Stimulated activated CD4-positive, alpha-beta T cell treated with anti-CD3 and anti-CD28 coated beads, TNF-alpha, amount 100 ng/mL, for 48 hours (primary cell): ENCODE measurements around the gene CCDC74B.
"Not testable (repeated sequence)": the region's sequence is repeated elsewhere in the genome, so short reads cannot be mapped to it uniquely, and the experiment has no call there.

Experiments
- DNase-seq, 3 donors: peaks; one replicate each; pipeline ENCODE4 v3.0.0-alpha.2; 2020; ENCODE audit warnings: low read depth in 3 of 3

Gene CCDC74B

DNA sequence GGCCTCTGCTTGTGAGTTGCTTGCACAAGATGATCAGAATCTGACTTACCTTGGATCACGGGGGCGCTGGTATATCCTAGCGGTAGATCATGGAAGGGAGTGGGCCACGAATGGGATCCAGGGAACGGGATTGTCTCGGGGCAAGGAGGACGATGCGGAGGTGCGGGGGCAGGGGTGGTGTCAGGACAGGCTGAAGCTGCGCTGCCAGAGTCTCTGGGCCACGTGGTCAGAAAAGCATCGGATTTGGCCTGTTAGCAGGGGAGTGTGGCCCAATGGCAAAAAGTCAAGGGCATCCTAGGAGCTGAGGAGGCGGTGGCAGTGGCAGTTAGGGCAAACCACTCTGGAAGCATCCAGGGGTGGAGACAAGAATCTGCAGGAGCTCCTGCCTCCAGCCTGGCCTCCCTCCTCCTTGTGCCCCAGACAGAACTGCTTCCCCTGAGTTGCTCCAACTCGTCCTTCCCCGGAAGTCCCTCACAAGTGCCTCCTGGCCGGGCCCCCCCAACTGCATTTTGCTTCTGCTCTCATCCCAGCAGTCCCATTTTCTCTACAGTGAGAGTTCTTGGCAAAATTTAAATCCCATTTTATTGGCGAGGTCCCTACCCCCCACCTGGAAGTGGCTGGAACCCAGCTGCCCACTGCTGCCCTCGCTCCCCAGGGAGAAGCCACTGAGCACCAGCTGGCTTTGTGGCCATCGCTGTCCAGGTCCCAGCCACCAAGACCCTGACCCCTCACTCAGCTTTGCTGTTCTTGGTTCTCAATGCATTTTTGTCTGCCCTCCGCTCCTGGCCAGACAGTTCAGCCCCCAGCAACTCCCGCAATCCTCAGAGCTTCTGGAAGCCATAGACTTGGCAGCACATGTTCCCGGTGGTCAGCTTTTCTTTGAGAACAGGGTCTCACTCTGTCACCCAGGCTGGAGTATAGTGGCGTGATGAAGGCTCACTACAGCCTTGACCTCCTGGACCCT is 5.6 kb upstream of the CCDC74B start:
- DNase-seq = no peak

DNA sequence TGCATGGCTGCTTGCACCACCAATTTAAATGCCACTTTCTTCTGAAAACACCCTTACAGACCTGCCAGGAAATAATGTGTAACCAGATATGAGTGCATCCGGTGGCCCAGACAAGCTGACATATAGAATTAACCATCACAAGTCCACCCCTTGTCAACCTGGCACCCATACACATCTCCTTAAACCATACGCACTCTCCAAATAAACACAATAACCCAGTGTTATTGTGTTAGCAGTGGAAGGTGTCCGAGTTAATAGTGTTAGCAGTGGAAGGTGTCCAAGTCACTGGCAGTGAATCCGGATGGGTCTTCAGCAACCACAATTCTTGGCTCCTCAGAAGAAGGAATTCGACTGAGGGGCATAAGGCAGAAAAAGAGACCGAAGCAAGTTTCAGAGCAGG is 3.6 kb upstream of the CCDC74B start:
- not testable (repeated sequence) for DNase-seq

DNA sequence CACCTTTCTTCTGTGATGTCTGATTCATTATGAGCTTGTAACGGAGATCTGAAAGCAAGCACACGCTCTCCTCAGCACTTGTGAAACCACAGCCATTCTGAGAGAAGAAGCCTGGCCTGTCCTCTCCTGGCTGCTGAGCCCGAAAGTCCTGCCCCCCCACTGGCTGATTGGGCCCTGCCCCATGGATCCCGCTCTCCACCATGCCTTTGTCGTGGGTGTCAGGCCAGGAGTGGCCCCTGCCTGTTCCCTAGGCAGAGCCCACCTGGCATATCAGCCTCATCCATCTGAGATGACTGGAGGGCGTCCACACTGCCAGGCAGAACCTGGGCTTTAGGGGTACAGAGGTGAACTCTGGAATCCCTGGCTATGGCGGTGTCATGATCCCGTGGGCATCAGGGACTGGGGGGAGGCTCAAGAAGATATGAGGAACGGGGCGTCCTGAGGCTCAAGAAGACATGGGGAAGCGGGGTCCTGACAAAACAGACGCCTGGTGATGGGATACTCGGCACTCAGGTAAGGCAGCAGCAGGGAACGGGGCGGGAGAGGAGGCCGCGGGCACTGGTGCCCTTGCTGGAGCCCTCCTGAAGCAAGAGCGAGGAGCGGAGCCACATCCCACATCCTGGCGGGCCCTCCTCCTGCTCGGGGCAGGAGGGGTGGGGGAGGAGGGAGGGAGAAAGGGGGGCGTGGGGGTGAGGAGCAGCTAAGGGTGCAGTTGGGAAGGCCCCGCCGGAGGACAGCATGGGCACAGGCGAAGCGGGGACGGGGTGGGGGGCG is 1.5 kb downstream of the CCDC74B start:
- DNase-seq = not testable (repeated sequence)

DNA sequence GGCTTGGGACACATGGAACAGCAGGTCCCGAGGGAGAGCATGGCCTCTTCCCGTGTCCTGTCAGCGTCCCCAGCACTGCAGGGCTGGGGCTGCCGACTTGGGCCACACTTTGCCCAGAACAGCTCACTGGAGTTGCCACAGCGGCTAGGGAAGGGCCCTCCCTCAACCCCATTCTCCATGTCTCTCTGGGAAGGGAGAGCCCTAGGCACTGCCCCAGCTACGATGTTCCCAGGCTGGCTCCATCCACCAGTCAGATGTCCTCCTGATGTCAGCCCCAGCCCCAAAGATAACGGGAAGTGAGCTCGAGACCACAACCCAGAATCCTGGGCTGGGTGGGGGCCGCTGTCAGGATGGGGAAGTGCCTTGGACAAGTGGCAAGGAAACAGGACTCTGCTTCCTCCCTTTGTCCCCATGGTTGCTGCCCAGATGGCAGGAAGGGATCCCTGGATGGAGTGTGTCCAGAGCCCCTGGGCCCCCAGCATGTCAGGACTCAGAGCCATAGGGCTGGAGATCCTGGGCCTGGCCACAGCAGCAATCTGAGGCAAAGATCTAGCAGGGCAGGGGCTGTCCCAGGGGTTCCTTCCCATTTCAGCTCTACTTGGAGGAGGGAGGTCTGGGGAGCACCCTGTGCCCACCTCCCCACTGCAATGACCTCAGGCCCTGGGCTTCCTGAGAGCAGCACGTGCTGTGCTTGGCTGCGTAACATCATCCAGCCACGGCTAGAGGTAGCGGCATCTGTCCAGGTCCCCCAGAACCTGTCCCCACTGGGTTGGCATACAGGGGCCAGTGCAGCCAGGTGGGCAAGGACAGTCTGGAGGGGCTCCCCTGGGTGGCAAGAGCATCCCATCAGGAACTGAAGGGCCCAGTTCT is 2.3 kb downstream of the CCDC74B start:
- DNase-seq = not testable (repeated sequence)

DNA sequence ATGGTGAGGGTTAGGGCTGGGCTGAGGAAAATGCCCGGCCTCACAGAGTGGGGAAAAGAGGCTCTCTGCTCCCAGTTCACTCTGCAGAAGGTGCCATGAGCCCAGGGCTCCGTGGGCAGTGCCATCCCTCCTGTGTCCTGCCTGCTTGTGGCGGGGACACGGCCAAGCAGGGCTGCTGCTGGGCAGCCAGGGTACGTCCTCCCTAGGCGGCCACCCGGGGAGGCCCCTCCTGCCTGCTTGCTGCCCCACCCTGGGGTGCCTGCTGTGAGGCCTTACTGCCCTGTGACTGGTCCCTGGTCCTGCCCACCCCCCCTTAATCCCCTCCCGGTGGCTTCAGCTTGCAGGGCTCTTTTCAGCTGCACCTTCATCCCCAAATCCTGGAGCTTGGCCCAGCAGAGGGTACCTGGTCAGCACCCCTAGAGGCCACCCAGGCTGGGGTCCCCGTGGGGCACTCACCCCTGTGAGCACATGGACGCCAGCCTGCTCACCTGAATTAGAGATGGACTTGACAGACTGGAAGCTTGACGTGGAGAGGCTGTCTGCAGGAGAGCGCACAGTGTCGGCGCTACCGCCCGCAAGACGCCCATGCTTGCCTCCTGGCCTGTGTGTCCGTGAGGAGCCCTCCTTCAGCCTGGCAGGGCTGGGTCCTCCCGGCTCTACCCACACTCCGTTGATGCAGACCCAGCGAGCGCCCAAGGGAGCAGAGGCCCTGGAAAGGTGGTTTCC is 3.1 kb downstream of the CCDC74B start:
- not testable (repeated sequence) for DNase-seq

DNA sequence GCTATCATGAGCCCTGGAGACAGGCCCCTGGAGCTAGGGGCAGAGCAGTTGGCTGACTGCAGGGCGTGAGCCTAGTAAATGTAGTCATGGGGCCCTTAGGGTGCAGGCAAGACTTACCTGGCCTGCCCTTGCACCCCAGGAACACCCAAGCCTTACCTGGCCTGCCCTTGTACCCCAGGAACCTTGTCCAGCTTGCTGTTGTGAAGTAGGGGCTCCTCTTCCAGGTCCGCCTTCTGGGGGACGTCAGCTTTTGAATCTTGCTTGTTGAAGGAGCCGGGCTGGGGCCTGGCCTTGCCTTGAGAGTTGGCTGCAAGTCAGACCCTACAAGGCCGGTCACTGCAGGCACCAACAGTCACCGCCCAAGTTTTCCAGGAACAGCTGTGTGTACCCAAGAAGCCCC is 3.9 kb downstream of the CCDC74B start:
- DNase-seq = not testable (repeated sequence)

DNA sequence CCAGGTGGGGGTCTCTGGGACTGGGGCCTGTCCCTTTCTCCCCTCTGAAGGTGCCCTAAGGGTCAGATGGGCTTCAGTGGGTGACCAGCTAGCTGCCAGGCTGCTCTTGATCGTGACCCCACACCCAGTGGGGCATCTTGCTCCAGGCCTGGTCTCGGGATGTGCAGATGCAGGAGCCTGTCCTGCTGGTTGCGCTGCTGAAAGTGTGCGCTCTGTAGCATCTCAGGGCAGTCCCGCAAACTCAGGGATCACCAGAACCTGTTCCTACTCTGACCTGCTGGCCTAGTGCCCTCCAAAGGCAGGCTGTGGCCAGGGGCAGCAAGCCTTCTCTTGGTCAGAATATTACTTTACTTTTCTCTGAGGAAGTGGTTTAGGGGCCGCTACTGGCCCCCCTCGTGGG is 4.4 kb downstream of the CCDC74B start:
- DNase-seq = not testable (repeated sequence)

DNA sequence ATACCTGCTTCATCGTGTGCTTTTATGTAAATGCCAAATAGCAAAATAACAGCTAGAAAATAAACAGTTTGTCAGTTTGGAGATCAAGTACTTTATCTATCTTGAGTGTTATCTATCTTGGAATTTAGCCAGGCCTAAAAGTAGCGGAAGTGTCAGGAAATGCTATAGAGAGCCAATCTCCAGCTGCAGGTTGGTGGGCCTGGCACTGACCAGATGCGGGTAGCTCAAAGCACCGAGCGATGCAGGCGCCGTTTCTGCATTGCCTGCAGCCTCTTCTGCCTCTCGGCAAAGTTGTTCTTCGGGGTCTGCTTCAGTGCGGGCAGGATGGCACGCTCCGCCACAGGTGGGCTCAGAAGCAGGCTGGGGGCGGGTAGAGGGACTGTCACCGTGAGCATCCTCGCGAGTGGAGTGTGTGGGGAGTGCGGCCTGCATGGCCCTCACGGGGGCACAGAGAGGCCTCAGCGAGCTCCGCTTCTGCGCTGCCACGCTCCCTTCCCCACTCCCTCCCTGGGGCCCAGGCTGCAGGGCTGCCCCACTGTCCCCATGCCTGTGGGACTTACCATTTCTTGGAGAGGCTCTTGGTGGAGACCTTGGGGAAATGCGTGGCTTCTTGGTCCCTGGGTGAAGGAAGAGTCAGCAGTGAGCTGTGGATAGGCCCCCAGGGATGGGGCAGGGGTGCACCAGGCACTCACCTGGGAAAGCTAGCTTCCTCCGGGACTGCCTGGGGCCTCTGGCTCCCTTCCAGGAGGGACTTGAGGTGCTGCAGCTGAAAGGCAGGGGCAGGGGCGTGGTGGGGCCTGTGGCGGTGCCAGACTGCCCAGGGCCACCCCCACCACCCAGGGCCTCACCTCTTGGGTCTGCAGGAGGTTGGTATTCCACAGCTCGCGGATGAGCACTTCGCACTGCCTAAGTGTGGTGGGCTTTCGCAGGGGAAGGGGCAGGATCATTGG is 5.3 kb downstream of the CCDC74B start:
- DNase-seq = not testable (repeated sequence)

DNA sequence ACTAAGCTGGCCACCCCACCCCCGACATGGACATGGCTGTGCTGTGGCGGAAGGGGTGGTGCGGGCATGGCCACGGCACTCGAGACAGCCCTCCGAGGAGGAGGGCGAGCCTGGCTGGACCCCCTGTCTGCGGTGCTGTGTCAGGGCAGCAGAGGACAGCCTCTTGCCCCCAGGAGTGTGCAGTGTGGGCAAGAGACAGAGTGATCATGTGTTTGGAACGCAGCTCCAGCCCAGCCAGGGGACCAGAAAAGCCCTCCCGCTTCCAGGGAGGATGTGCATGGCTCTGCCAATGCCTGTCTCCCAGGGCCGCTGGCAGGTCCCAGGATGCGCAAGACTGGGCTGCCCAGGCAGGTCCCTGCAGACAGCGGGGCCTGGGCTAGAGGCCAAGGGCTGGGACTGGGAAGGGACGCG is 6.1 kb downstream of the CCDC74B start:
- DNase-seq = not testable (repeated sequence)

DNA sequence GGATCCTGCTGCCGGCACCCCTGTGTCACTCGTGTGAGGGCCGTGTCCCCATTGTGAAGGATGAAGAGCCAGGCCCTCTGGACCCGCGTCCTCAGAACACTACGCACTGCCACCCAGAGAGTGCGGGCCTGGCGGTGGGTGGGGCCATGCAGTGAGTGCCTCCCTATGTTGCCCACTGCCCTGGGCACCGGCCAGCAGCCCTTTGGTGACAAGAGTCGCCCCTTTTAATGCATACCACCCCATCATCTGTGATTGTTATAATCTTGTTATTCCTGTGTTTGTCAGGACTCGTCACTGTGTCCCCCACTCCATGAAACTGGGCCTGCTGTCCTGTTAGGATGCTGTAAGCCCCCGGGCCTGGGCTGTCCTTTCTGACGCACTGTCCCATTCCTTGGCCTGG is 6.6 kb downstream of the CCDC74B start:
- not testable (repeated sequence) for DNase-seq

DNA sequence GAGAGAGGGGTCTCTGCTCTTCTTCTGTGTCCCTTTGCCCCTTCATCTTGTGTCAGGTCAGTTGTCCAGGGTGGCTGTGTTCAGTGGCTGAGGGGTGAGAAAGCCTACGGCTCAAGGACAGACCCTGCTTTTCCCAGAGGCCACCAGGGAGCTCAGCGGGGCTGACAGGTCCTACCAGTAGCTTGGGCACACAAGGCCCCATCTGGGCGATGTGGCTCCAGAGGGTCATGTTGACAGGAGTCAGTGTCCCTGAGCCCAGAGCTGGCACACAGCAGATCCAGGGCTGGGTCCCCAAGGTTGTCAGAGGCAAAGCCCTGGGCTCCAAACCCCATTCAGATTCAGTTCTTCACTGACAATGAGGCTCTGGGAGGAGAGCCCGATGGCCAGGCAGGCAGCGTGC is 7.8 kb downstream of the CCDC74B start:
- DNase-seq = not testable (repeated sequence)

DNA sequence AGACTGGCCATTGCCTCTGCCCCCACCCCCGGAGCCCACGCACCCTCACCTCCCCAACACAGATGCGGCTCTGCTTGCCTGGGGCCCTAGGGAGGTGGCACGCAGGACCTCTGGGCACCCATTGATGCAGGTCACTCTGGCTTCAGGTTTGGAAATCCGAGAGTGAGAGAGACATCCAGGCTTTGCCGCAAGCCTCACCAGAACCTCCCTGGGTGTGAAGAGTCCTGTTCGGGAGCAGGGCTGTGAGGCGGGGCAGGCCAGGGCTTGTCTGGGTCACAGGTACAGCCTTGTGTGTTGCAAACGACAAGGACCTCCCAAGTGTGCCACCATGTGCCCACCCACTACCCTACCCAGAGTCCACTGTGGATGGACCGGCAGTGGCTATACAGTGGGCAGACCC is 8.4 kb downstream of the CCDC74B start:
- DNase-seq = not testable (repeated sequence)

DNA sequence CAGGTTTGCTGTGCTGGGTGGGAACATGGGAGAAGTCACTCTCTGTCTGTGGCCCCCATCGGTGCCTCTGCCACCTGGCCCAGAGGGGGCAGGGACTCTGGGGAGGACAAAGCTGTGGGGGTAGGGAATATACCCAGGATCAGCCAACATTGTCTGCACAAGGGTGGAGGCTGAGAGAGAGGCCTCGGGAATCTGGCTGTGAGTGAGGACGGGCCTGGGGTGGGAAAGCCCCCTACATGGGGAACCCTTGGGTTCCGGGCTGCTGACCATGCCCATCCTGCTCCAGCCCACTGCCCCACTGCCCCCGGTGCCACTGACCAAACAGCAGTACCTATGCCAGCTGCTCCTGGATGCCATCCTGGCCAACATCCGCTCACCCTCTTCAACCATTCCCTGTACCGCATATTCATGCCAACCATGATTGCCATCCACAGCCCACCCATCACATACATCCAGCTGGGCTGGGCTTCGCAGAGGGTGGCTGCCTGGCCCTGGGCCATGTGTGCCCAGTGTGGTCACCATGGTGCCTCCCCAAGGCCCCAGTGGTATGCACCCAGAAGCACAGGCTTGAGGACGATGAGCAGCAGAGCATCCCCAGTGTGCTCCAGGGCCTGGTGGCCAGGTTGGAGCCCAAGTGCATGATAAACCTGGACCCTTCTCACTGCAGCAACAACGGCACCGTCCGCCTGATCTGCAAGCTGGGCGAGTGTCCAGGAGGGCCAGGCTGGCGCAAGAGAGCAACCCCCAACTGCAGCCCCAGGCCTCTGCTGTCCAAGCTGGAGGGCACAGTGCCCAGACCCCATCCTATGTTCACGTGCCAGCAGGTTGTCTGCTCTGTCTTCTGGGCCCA is 9.0 kb downstream of the CCDC74B start:
- no peak for DNase-seq

DNA sequence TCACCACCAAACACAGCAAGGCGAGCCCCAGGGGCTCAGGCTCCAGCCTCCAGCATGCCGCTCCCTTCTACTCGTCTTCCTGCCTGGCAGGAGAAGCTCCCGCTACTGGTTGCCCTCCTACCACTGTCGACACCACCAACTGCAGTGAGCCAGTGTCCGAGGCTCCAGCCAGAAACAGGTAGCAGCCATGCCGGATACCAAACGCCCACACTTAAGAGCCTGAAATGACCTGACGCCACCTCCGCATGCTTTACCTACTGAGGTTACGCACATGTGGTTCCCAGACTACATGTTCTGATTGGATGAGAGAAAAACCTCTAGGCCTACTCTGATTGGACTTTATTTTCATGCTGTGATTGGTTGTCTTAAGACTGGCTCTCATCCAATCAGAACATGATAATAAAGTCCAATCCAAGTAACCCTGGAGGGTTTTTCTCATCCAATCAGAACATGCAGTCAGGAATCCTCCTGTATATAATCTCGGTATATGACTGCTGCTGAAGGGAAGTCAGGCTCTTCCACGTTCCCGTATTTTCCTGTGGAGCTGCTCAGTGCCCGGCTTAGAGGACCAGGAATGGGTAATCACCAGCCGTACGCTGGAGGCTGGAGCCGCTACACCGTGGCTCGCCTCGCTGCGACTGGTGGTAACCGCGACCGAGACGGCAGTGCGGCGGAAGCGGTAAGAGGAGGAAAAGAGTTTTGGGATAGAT is 15.6 kb downstream of the CCDC74B start, which contains the start of gene POTEF:
TSS of gene POTEF (minus strand) at position 103 of the 710 bp plus-strand sequence. CDS start 8,707 bp downstream, outside the sequence.
- DNase-seq = not testable (repeated sequence)

DNA sequence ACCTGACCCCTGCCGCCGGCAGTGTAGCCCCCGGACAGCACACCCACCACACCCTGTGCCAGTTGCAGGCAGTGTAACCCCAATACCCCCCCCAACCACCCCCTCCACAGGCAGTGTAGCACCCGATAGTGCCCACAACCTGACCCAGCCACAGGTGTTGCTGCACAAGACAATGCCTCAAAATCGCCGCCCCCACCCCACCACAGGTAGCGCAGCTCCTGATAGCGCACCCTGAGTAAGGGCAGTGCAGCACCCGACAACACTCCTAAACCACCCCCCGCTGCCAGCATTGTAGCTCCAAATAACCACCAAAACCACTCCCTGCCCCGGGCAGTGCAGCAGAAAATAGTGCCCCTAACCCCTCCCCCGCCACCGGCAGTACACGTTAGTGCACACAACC is 16.4 kb downstream of the CCDC74B start:
- DNase-seq = not testable (repeated sequence)

DNA sequence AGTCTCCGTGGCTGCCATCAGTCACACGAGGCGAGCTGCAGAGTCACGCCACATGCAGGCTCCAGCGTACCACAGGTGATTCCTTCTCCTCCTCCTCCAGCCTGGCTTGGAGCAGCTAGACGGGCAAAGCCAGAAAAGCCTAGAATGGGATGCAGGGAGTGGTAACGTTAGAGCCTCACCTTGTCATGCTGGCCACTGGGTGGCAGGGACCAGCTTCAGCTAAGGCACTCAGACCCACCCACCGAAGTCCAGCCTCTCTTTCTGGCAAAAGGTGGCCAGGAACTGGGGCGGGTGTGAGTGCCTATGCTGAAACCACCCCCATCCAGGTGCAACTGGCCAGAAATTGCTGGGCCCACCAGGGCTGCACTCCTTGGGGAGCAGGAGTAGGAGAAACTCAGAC is 17.2 kb downstream of the CCDC74B start:
- not testable (repeated sequence) for DNase-seq

DNA sequence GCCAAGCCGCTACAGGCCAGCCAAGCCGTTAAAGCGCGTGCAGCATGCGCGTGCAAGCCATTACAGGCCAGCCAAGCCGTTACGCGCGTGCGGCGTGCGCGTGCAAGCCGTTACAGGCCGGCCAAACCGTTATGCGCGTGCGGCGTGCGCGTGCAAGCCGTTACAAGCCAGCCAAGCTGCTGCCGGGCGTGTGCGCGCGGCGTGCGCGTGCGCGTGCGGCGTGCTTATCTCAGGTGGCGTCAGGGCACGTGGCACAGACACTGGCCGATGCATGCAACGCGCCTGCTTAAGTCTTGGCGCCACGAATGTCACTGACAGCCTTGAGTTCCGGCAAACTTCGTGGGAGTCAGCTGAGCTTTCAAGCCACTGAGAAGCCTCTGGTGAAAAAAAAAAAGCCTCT is 24.0 kb downstream of the CCDC74B start:
- DNase-seq = not testable (repeated sequence)
